ENCODE measurements around the gene KCNJ3. TPM values are rescaled to one million over a fixed set of nuclear protein-coding genes. Genes with fewer than 3 reads are reported as not detected.

Gene KCNJ3
- total RNA-seq, 3 donors from 2014 or later (not counting 1 experiment from before 2014, with no cell fraction given) = not detected

DNA sequence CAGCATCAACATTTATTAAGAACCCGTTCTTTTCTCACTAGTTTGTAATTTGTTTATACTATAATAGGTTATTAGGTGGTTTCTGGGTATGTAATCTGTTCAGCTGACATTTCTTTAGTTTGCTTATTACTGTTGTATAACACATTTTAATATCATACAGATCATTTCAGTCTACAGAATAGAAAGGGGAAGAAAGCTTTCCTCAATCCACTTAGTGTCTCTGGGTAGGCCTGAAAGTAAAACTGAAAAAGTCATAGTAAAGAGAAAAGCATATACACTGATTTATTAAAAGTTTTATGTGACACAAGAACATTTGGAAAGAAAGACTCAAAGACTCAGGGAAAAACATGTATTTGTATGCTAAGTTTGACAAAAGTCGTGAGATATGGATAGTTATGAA is 16.8 kb upstream of the KCNJ3 start:
- Histone ChIP-seq H3K4me1 (ENCODE audit: control insufficient read depth, insufficient read depth, low read length) (no peaks in the 10 kb centered on the region), H3K27me3 (ENCODE audit: control insufficient read depth, insufficient read depth, low read length) (no peaks in the 10 kb centered on the region), H3K36me3 (ENCODE audit: control insufficient read depth, insufficient read depth, low read length) (no peaks in the 10 kb centered on the region), H3K27ac (ENCODE audit: low read length) (no peak overlapping the region), H3K9me3 (ENCODE audit: control insufficient read depth, insufficient read depth, low read length) (no peaks in the 10 kb centered on the region), H3K4me3 (ENCODE audit: low read length) (no peak overlapping the region)
- intact Hi-C loops (cut with micrococcal nuclease) = no loop called here
- WGBS (ENCODE audit: insufficient coverage) = 77% methylated on average over 1 of the region's 2 CpGs
- Mint-ChIP-seq H3K9me3 (peaks cover 10 to 22% of the 10 kb centered on the region in 2 donors), H3K27ac (no peak overlapping the region), H3K4me1 (no peaks in the 10 kb centered on the region), H3K4me3 (no peak overlapping the region), H3K36me3 (peaks cover 5% of the 10 kb centered on the region), H3K27me3 (ENCODE audit: low read depth in 2 of 2) (no peaks in the 10 kb centered on the region)
- TF ChIP-seq, protein P1, sequence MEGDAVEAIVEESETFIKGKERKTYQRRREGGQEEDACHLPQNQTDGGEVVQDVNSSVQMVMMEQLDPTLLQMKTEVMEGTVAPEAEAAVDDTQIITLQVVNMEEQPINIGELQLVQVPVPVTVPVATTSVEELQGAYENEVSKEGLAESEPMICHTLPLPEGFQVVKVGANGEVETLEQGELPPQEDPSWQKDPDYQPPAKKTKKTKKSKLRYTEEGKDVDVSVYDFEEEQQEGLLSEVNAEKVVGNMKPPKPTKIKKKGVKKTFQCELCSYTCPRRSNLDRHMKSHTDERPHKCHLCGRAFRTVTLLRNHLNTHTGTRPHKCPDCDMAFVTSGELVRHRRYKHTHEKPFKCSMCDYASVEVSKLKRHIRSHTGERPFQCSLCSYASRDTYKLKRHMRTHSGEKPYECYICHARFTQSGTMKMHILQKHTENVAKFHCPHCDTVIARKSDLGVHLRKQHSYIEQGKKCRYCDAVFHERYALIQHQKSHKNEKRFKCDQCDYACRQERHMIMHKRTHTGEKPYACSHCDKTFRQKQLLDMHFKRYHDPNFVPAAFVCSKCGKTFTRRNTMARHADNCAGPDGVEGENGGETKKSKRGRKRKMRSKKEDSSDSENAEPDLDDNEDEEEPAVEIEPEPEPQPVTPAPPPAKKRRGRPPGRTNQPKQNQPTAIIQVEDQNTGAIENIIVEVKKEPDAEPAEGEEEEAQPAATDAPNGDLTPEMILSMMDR (IDR thresholded peaks at IDR 0.05) = no peak
- DNase-seq (no peak), ATAC-seq (no peak)

DNA sequence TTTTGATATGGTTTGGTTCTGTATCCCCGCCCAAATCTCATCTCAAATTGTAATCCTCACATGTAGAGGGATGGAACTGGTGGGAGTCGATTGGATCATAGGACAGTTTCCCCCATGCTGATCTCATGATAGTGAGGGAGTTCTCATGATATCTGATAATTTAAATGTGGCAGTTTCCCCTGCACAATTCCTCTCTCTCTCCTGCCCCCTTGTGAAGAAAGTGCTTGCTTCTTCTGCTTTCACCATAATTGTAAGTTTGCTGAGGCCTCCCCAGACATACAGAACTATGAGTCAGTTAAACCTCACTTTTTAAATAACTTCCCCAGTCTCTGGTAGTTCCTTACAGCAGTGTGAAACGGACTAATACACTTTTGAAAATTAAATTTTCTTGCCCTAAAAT is 12.3 kb upstream of the KCNJ3 start:
- Histone ChIP-seq H3K27ac (ENCODE audit: low read length) (no peak overlapping the region), H3K27me3 (ENCODE audit: control insufficient read depth, insufficient read depth, low read length) (no peaks in the 10 kb centered on the region), H3K9me3 (ENCODE audit: control insufficient read depth, insufficient read depth, low read length) (no peaks in the 10 kb centered on the region), H3K4me3 (ENCODE audit: low read length) (no peak overlapping the region), H3K4me1 (ENCODE audit: control insufficient read depth, insufficient read depth, low read length) (no peaks in the 10 kb centered on the region), H3K36me3 (ENCODE audit: control insufficient read depth, insufficient read depth, low read length) (no peaks in the 10 kb centered on the region)
- intact Hi-C loops (cut with micrococcal nuclease) = no loop called here
- ATAC-seq = no peak
- H3K36me3 Mint-ChIP-seq = peaks cover 5% of the 10 kb centered on the region
- DNase-seq = no peak
- H3K27ac Mint-ChIP-seq = no peak overlapping the region
- H3K27me3 Mint-ChIP-seq (ENCODE audit: low read depth in 2 of 2) = no peaks in the 10 kb centered on the region
- no peaks in the 10 kb centered on the region for H3K4me1 Mint-ChIP-seq
- no peak overlapping the region for H3K4me3 Mint-ChIP-seq
- peaks cover 9 to 13% of the 10 kb centered on the region in 2 donors for H3K9me3 Mint-ChIP-seq
- TF ChIP-seq, protein P1 (IDR thresholded peaks at IDR 0.05) = no peak
- WGBS (ENCODE audit: insufficient coverage) = no CpG with 5 or more reads among the region's 3 CpGs

DNA sequence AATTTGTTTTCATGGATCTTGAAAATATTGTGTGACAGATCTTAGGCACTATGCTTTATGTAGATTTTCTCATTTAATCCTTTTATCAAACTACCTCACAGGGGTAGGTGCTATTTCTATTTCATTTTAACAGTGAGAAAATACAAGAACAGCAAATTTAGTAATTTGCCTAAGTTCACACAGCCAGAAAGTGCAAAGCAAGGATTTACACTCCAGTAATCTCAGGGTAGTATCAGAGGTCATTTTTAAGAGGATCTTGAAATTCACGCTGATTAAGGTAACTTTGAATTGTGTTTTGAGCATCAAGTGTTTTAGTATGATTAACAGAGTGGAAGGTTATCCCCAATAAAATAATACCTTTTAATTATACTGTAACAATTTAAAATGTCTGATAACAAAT is 10.1 kb upstream of the KCNJ3 start:
- TF ChIP-seq, protein P1 (IDR thresholded peaks at IDR 0.05) = no peak
- Mint-ChIP-seq H3K4me3 (no peak overlapping the region), H3K4me1 (no peaks in the 10 kb centered on the region), H3K9me3 (peaks cover 7 to 15% of the 10 kb centered on the region in 2 donors), H3K27ac (no peak overlapping the region), H3K27me3 (ENCODE audit: low read depth in 2 of 2) (no peaks in the 10 kb centered on the region), H3K36me3 (no peaks in the 10 kb centered on the region)
- H3K4me1 ChIP-seq (ENCODE audit: control insufficient read depth, insufficient read depth, low read length) = no peaks in the 10 kb centered on the region
- H3K27ac ChIP-seq (ENCODE audit: low read length) = no peak overlapping the region
- DNase-seq (no peak), ATAC-seq (no peak)
- intact Hi-C loops (cut with micrococcal nuclease) = no loop called here
- no peak overlapping the region for H3K4me3 ChIP-seq (ENCODE audit: low read length)
- H3K9me3 ChIP-seq (ENCODE audit: control insufficient read depth, insufficient read depth, low read length) = no peaks in the 10 kb centered on the region
- no peaks in the 10 kb centered on the region for H3K36me3 ChIP-seq (ENCODE audit: control insufficient read depth, insufficient read depth, low read length)
- H3K27me3 ChIP-seq (ENCODE audit: control insufficient read depth, insufficient read depth, low read length) = no peaks in the 10 kb centered on the region
- no CpG with 5 or more reads among the region's 1 CpG for WGBS (ENCODE audit: insufficient coverage)

DNA sequence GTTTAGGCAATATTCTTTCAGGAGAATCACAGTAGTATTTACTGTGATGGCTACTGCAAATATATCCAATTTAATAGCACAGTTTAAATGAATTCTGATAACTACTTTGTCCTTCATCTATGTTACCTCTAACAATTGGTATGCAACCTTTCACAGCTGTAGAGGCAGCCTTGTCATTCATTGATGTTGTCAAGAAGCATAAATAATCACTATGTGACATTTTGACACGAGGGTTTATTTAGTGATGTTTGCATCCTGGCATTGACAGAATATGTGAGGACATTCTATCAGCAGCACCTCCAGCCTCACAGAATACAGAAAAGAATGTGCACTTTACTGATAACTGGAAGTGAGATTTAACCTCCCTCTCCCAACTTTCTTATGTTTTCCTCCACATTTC is 9.3 kb upstream of the KCNJ3 start:
- Histone ChIP-seq H3K27ac (ENCODE audit: low read length) (no peak overlapping the region), H3K36me3 (ENCODE audit: control insufficient read depth, insufficient read depth, low read length) (no peaks in the 10 kb centered on the region), H3K9me3 (ENCODE audit: control insufficient read depth, insufficient read depth, low read length) (no peaks in the 10 kb centered on the region), H3K27me3 (ENCODE audit: control insufficient read depth, insufficient read depth, low read length) (no peaks in the 10 kb centered on the region), H3K4me3 (ENCODE audit: low read length) (no peak overlapping the region), H3K4me1 (ENCODE audit: control insufficient read depth, insufficient read depth, low read length) (no peaks in the 10 kb centered on the region)
- Mint-ChIP-seq H3K36me3 (no peaks in the 10 kb centered on the region), H3K27ac (no peak overlapping the region), H3K9me3 (peaks cover 7 to 19% of the 10 kb centered on the region in 2 donors), H3K4me1 (no peaks in the 10 kb centered on the region), H3K4me3 (no peak overlapping the region), H3K27me3 (ENCODE audit: low read depth in 2 of 2) (no peaks in the 10 kb centered on the region)
- intact Hi-C loops (cut with micrococcal nuclease) = no loop called here
- WGBS (ENCODE audit: insufficient coverage) = 50% methylated on average over 1 of the region's 1 CpG
- TF ChIP-seq, protein P1 (IDR thresholded peaks at IDR 0.05) = no peak
- no peak for DNase-seq
- ATAC-seq = no peak

Data from natural killer cell (primary cell).